Right lobe of liver (tissue), 6 donors: Measurements from ENCODE around the gene BHLHA15. TPM values are rescaled to one million over a fixed set of nuclear protein-coding genes. Genes with fewer than 3 reads are reported as not detected.

Experiments
- ATAC-seq, 4 donors: fragments of 200-7000 bp; cut with Tn5 transposase; one replicate each; pipeline ENCODE4 v1.9.1; 2020; ENCODE audit warnings: mild to moderate bottlenecking in 4 of 4, moderate library complexity in 4 of 4
- DNase-seq, 3 donors: peaks; one replicate each; pipeline ENCODE4 v3.0.0-alpha.2; 2020
- H3K27ac ChIP-seq, 3 donors: fragments of 200-600 bp; one replicate each; pipeline ENCODE4 v1.8.0; 2022
- H3K27me3 ChIP-seq, 2 donors: fragments of 200-600 bp; one replicate each; pipeline ENCODE4 v1.8.0; 2022
- H3K36me3 ChIP-seq, 4 donors: fragments of 200-600 bp; sonication (generic) in 1 of 4; one replicate each; pipeline versions ENCODE4 v1.5.1 to v1.8.0; 2017 to 2022; ENCODE audit warnings: control low read depth in 1 of 4
- H3K4me1 ChIP-seq, 4 donors: fragments of 200-600 bp; sonication (generic) in 1 of 4; one replicate each; pipeline versions ENCODE4 v1.5.1 to v1.8.0; 2017 to 2022; ENCODE audit warnings: control low read depth in 1 of 4
- H3K4me3 ChIP-seq, 3 donors: fragments of 200-600 bp; one replicate each; pipeline ENCODE4 v1.8.0; 2022
- H3K9me3 ChIP-seq, 4 donors: fragments of 200-600 bp; sonication (generic) in 1 of 4; one replicate each; pipeline versions ENCODE4 v1.5.1 to v1.8.0; 2017 to 2022; ENCODE audit warnings: control low read depth in 1 of 4
- CTCF ChIP-seq, 4 donors: fragments of 200-600 bp in 3 of 4; fragments of 450-650 bp in 1 of 4; IDR thresholded peaks; one replicate each; pipeline versions ENCODE4 v1.5.1 to v1.8.0; 2016 to 2022; ENCODE audit warnings: antibody characterized with exemption in 4 of 4, mild to moderate bottlenecking in 2 of 4
- POLR2A ChIP-seq: fragments of 450-650 bp; IDR thresholded peaks from one replicate; pipeline ENCODE4 v1.6.1; 2017; ENCODE audit warnings: antibody characterized with exemption, mild to moderate bottlenecking
- WGBS: methylation state at CpG from one replicate; pipeline ENCODE4 v1.1.6; 2018; ENCODE audit warnings: low coverage, low lambda C conversion rate; ENCODE audit not compliant: insufficient coverage; ENCODE audit errors: missing lambda C conversion rate; 5-methylcytosine and 5-hydroxymethylcytosine counted together
- intact Hi-C, 2 donors: fragments of 100-400 bp; cut with DNase I; formaldehyde crosslinking; loops; one replicate each; pipeline versions ENCODE4 v1.11.2 to v1.14.1; 2022
- total RNA-seq, 6 experiments: library from RNA; depleted of rRNA in 2 of 6; stranded (reverse); fragments of >200 nt in 2 of 6; fragmentation: NEBNext Ultra II Directional in 3 of 6; extraction: Animal tissue kit (Norgen Biotek cat#: 25700) in 3 of 6; gene quantifications; one replicate each; pipeline versions ENCODE4 v1.1.0 to v1.2.4, GENCODE V29; 2016 to 2023
- donor health status: DM: no; HTN: yes; CAD: no.
- donor health status: DM: no; HTN: no; CAD: no.
- donor health status: DM: no; HTN: no; CAD: no.
- donor health status: DM: no; HTN: yes; CAD: no.
- donor health status: DM: no; HTN: yes; CAD: no.

Gene BHLHA15
- total RNA-seq, 6 experiments from 2014 or later, result 2.3 to 25.9 (median 5.3) TPM

- intact Hi-C loops, result no loop called here
- Histone ChIP-seq H3K4me1 (no peaks in the 10 kb centered on the region), H3K27me3 (no peaks in the 10 kb centered on the region), H3K27ac (no peak overlapping the region), H3K36me3 (peaks cover 0 to 5% (median 0%) of the 10 kb centered on the region in 4 donors), H3K9me3 (no peaks in the 10 kb centered on the region), H3K4me3 (no peak overlapping the region)
- TF ChIP-seq POLR2A, result no peak
- TF ChIP-seq CTCF (IDR thresholded peaks at IDR 0.05), result no peak
- ATAC-seq, result peak in 1 of 4 donors; percentile 4
- WGBS, result no CpG with 5 or more reads among the region's 30 CpGs
- no peak for DNase-seq
Measured at GRCh38 chr7:98230746-98231471, 19.7 kb downstream of the BHLHA15 start.

GRCh38 chr7:98231493-98232262, 20.4 kb downstream of the BHLHA15 start:
- 87% methylated on average over 7 of the region's 25 CpGs for WGBS
- Histone ChIP-seq H3K36me3 (peaks cover 0 to 5% (median 0%) of the 10 kb centered on the region in 4 donors), H3K9me3 (no peaks in the 10 kb centered on the region), H3K27ac (no peak overlapping the region), H3K4me1 (no peaks in the 10 kb centered on the region), H3K27me3 (no peaks in the 10 kb centered on the region), H3K4me3 (no peak overlapping the region)
- DNase-seq (no peak), ATAC-seq (no peak)
- no peak for TF ChIP-seq CTCF (IDR thresholded peaks at IDR 0.05)
- no peak for TF ChIP-seq POLR2A
- intact Hi-C loops, result no loop called here

- H3K4me1 ChIP-seq, result no peaks in the 10 kb centered on the region
- WGBS, result no CpG with 5 or more reads among the region's 8 CpGs
- DNase-seq (no peak), ATAC-seq (no peak)
- H3K27ac ChIP-seq, result no peak overlapping the region
- no peaks in the 10 kb centered on the region for H3K9me3 ChIP-seq
- no peak overlapping the region for H3K4me3 ChIP-seq
- peaks cover 0 to under 1% (median 0%) of the 10 kb centered on the region in 4 donors for H3K36me3 ChIP-seq
- intact Hi-C loops, result no loop called here
- H3K27me3 ChIP-seq, result no peaks in the 10 kb centered on the region
- no peak for TF ChIP-seq CTCF (IDR thresholded peaks at IDR 0.05)
- TF ChIP-seq POLR2A, result no peak
Measured at GRCh38 chr7:98232263-98232585, 21.0 kb downstream of the BHLHA15 start.

DNA sequence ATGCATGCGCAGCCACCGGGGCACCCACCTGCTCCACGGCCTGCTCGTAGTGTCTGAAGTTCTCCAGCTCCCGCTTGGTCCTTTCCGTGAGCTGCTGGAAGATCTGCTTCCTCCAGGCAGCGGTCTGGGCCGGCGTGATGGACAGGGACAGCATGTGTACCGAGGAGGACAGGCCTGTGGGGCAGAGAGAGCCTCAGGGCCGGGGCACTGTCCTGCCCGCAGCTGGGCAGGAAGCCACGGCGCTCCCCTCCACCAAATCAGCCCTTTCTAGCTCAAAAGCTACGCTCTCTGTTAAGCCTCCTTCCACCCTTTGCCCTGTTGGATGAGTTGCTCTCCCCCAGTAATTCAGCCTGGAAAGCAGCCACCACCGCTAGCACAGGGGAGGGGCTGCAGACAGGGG, 21.6 kb downstream of the BHLHA15 start:
- Histone ChIP-seq H3K27me3 (no peaks in the 10 kb centered on the region), H3K36me3 (no peaks in the 10 kb centered on the region), H3K27ac (no peak overlapping the region), H3K9me3 (no peaks in the 10 kb centered on the region), H3K4me1 (no peaks in the 10 kb centered on the region), H3K4me3 (no peak overlapping the region)
- WGBS, result 90% methylated on average over 14 of the region's 16 CpGs
- ATAC-seq, result no peak
- TF ChIP-seq POLR2A, result no peak
- TF ChIP-seq CTCF (IDR thresholded peaks at IDR 0.05), result no peak
- intact Hi-C loops, result no loop called here
- DNase-seq, result no peak
